ENCODE measurements around the gene KDELR3.

GRCh38 chr22:38494498-38494897 is 26.6 kb downstream of the KDELR3 start:
- TF ChIP-seq CTCF (IDR thresholded peaks at IDR 0.05) (no peak), POLR2A (IDR thresholded peaks at IDR 0.05) (no peak)
